HEK293T (cell line): Measurements from ENCODE around the gene RASL11A.

Source experiments
- ARNT ChIP-seq: fragments of 450-650 bp; IDR thresholded peaks from 2 replicates; pipeline ENCODE4 v1.6.1; 2017; ENCODE audit warnings: mild to moderate bottlenecking
- ELF4 ChIP-seq: fragments of 450-650 bp; IDR thresholded peaks from 2 replicates; pipeline ENCODE4 v1.6.1; 2017; ENCODE audit warnings: antibody characterized with exemption
- FOXM1 ChIP-seq: fragments of 450-650 bp; IDR thresholded peaks from 2 replicates; pipeline ENCODE4 v1.6.1; 2017; ENCODE audit warnings: mild to moderate bottlenecking, borderline replicate concordance
- NFRKB ChIP-seq: fragments of 450-650 bp; IDR thresholded peaks from 2 replicates; pipeline ENCODE4 v1.6.1; 2016; ENCODE audit warnings: mild to moderate bottlenecking, moderate library complexity
- SP1 ChIP-seq: fragments of 450-650 bp; IDR thresholded peaks from 2 replicates; pipeline ENCODE4 v1.6.1; 2017
- SUZ12 ChIP-seq: fragments of 450-650 bp; IDR thresholded peaks from 2 replicates; pipeline ENCODE4 v1.6.1; 2016; ENCODE audit warnings: mild to moderate bottlenecking
- ZNF384 ChIP-seq: fragments of 450-650 bp; IDR thresholded peaks from 2 replicates; pipeline ENCODE4 v1.6.1; 2016
- TF ChIP-seq, protein P1 (sequence below): fragments of 450-650 bp; IDR thresholded peaks from 2 replicates; pipeline ENCODE4 v1.6.1; 2016

DNA sequence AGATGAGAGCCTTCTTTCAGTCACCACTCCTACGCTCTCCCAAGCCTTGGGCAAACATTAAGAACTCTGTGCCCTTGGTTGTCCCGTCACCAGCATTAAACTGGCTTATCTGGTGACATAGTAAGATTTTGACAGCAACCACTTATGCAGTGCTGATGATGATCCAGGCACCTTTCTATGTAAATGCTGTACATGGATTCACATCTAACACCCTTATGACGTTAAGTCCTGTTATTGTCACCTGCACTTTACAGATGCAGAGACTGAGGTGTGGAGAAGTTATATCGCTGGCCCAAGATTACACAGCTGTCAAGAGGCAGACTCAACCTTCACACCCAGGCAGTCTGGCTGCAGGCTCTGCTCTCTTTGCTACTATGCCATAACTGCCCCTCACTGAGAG is 25.0 kb downstream of the RASL11A start:
- no peak for TF ChIP-seq ELF4
- no peak for TF ChIP-seq SUZ12
- no peak for TF ChIP-seq SP1
- TF ChIP-seq FOXM1, result no peak
- TF ChIP-seq ZNF384, result no peak
- TF ChIP-seq, protein P1, sequence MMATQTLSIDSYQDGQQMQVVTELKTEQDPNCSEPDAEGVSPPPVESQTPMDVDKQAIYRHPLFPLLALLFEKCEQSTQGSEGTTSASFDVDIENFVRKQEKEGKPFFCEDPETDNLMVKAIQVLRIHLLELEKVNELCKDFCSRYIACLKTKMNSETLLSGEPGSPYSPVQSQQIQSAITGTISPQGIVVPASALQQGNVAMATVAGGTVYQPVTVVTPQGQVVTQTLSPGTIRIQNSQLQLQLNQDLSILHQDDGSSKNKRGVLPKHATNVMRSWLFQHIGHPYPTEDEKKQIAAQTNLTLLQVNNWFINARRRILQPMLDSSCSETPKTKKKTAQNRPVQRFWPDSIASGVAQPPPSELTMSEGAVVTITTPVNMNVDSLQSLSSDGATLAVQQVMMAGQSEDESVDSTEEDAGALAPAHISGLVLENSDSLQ, result no peak
- TF ChIP-seq ARNT, result no peak
- no peak for TF ChIP-seq NFRKB
